ENCODE data around the gene ANKRD12. TPM values are rescaled to one million over a fixed set of nuclear protein-coding genes. Genes with fewer than 3 reads are reported as not detected.

ANKRD12 gene
- total RNA-seq, 1 donor from 2014 or later: 9.2 TPM

- FAIRE-seq: no peak
- TF ChIP-seq, protein P1, sequence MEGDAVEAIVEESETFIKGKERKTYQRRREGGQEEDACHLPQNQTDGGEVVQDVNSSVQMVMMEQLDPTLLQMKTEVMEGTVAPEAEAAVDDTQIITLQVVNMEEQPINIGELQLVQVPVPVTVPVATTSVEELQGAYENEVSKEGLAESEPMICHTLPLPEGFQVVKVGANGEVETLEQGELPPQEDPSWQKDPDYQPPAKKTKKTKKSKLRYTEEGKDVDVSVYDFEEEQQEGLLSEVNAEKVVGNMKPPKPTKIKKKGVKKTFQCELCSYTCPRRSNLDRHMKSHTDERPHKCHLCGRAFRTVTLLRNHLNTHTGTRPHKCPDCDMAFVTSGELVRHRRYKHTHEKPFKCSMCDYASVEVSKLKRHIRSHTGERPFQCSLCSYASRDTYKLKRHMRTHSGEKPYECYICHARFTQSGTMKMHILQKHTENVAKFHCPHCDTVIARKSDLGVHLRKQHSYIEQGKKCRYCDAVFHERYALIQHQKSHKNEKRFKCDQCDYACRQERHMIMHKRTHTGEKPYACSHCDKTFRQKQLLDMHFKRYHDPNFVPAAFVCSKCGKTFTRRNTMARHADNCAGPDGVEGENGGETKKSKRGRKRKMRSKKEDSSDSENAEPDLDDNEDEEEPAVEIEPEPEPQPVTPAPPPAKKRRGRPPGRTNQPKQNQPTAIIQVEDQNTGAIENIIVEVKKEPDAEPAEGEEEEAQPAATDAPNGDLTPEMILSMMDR (IDR thresholded peaks at IDR 0.05; ENCODE audit: insufficient read depth, low read length, severe bottlenecking): no peak
- no peak for DNase-seq (ENCODE audit: low read depth)
- Histone ChIP-seq H3K36me3 (ENCODE audit: control insufficient read depth, insufficient read depth, low read length) (peaks cover 2% of the 10 kb centered on the region), H3K4me3 (ENCODE audit: low read depth, low read length) (no peak overlapping the region), H3K27me3 (ENCODE audit: control insufficient read depth, insufficient read depth, low read length) (no peaks in the 10 kb centered on the region)
Observed at GRCh38 chr18:9231852-9232486, 95.4 kb downstream of the ANKRD12 start.

GRCh38 chr18:9232977-9233376 is 96.4 kb downstream of the ANKRD12 start:
- Histone ChIP-seq H3K4me3 (ENCODE audit: low read depth, low read length) (no peak overlapping the region), H3K36me3 (ENCODE audit: control insufficient read depth, insufficient read depth, low read length) (peaks cover 2% of the 10 kb centered on the region), H3K27me3 (ENCODE audit: control insufficient read depth, insufficient read depth, low read length) (no peaks in the 10 kb centered on the region)
- DNase-seq (ENCODE audit: low read depth) (no peak), FAIRE-seq (no peak)
- TF ChIP-seq, protein P1 (IDR thresholded peaks at IDR 0.05; ENCODE audit: insufficient read depth, low read length, severe bottlenecking): no peak

GRCh38 chr18:9233771-9234440 is 97.3 kb downstream of the ANKRD12 start:
- H3K4me3 ChIP-seq (ENCODE audit: low read depth, low read length): no peak overlapping the region
- H3K27me3 ChIP-seq (ENCODE audit: control insufficient read depth, insufficient read depth, low read length): no peaks in the 10 kb centered on the region
- no peak for DNase-seq (ENCODE audit: low read depth)
- no peak for FAIRE-seq
- TF ChIP-seq, protein P1 (IDR thresholded peaks at IDR 0.05; ENCODE audit: insufficient read depth, low read length, severe bottlenecking): no peak
- peaks cover 2% of the 10 kb centered on the region for H3K36me3 ChIP-seq (ENCODE audit: control insufficient read depth, insufficient read depth, low read length)

GRCh38 chr18:9234528-9234927 is 97.9 kb downstream of the ANKRD12 start:
- DNase-seq (ENCODE audit: low read depth): no peak
- Histone ChIP-seq H3K27me3 (ENCODE audit: control insufficient read depth, insufficient read depth, low read length) (no peaks in the 10 kb centered on the region), H3K4me3 (ENCODE audit: low read depth, low read length) (no peak overlapping the region), H3K36me3 (ENCODE audit: control insufficient read depth, insufficient read depth, low read length) (peaks cover 2% of the 10 kb centered on the region)
- no peak for FAIRE-seq
- TF ChIP-seq, protein P1 (IDR thresholded peaks at IDR 0.05; ENCODE audit: insufficient read depth, low read length, severe bottlenecking): no peak

GRCh38 chr18:9237981-9238380 is 101.4 kb downstream of the ANKRD12 start:
- H3K36me3 ChIP-seq (ENCODE audit: control insufficient read depth, insufficient read depth, low read length): peaks cover 2% of the 10 kb centered on the region
- H3K27me3 ChIP-seq (ENCODE audit: control insufficient read depth, insufficient read depth, low read length): no peaks in the 10 kb centered on the region
- TF ChIP-seq, protein P1 (IDR thresholded peaks at IDR 0.05; ENCODE audit: insufficient read depth, low read length, severe bottlenecking): no peak
- H3K4me3 ChIP-seq (ENCODE audit: low read depth, low read length): no peak overlapping the region
- DNase-seq (ENCODE audit: low read depth) (no peak), FAIRE-seq (no peak)

Data from bronchial epithelial cell (primary cell).